HepG2 (cell line): Measurements from ENCODE around the gene VWA1.

Source experiments
- ZNF644 ChIP-seq: IDR thresholded peaks from 2 replicates; pipeline ENCODE4 v1.6.1; 2016; ENCODE audit warnings: low read depth
- TF ChIP-seq, protein P1 (sequence below): IDR thresholded peaks from 2 replicates; pipeline ENCODE4 v1.6.1; 2012; ENCODE audit warnings: inconsistent platforms

DNA sequence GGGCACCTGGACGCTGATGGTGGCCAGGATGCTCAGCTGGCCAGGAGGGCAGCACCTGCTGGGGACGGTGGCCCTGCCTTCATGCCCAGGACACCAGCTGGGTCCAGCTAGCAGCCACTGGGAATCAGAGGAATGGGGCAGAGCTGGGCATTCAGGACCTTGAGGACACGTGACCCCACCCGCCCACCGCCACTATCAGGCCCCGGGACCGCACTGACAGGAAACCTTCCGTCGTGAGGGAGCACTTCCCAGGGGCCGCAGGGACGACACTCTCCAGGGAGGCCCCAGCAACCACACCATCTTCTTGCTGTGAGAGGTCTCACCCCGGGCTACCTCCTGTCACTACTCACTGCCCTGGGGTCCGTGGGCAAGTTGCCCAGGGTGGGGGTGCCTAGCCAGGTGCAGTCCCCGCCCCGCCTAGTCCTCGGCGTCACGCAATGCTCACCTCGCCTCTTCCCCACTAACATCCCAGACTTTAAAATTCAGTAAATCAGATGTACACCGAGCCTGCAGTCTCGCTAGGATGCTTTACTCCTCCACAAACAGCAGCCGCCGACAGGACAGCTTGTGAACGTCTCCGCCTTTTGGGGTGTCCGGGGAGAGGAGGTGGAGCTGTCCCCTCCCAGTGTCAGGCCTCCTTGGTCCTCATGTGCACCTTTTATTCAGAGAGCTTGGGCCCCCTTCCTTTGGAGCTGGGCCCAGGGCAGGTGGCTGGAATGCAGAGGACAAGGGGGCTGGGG, 4.9 kb downstream of the VWA1 start:
- TF ChIP-seq, protein P1, sequence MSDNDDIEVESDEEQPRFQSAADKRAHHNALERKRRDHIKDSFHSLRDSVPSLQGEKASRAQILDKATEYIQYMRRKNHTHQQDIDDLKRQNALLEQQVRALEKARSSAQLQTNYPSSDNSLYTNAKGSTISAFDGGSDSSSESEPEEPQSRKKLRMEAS: no peak
- TF ChIP-seq ZNF644 (CRISPR knock-in tag): no peak
